GM13976 (cell line): ENCODE measurements around the gene FYTTD1.
"Not testable (repeated sequence)": the region's sequence is repeated elsewhere in the genome, so short reads cannot be mapped to it uniquely, and the experiment has no call there.

Experiments
- DNase-seq: peaks from one replicate; pipeline ENCODE4 v3.0.0; 2012; ENCODE audit warnings: low spot score
- in situ Hi-C: fragments of 300-500 bp; cut with MboI; formaldehyde crosslinking; loops from one replicate; pipeline ENCODE4 v1.12.0; 2022; ENCODE audit warnings: low sequenced_read_pairs, mixed read lengths, inconsistent platforms; ENCODE audit not compliant: unreplicated experiment
- TF ChIP-seq, protein P1 (sequence below): IDR thresholded peaks from 2 replicates; pipeline ENCODE4 v1.5.1; 2012; ENCODE audit warnings: borderline replicate concordance, mild to moderate bottlenecking; ENCODE audit not compliant: insufficient read depth; ENCODE audit errors: extremely low read depth, missing control alignments, control extremely low read depth

The FYTTD1 gene

DNA sequence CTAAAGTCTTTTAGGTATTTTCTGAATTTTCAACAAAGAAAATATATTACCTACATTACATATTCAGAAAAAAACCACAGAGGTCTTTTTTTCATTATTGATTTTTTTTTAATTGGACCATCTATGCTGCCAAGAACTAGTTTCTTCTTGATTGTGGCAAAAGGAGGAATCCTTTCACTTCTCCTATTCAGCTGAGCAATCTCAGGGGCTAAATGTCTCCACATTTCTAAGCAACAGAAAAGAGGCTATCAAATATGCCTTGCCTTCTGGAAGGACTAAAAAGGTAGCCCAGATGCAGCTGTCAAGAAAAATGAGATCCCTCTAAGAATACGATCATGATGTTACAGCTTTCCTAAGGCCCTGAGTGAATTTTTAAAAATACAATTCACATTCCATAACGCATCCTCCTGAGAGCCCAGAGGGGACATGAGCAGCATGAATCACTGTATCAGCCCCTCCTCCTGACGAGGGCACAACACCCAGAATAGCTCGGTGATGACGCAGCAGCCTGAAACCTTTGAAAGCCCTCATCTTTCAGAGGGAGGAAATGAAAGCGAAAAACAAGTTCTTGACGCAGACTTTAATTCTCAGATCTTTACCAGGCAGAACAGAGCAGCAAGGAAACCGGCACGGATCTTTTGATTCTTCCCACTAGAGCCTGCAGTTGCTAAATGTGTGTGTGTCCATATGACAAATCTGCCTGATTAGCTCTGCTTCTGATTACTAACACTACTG lies 37.5 kb upstream of the FYTTD1 start:
- DNase-seq = peak; percentile 77
- in situ Hi-C loops = no loop called here
- TF ChIP-seq, protein P1, sequence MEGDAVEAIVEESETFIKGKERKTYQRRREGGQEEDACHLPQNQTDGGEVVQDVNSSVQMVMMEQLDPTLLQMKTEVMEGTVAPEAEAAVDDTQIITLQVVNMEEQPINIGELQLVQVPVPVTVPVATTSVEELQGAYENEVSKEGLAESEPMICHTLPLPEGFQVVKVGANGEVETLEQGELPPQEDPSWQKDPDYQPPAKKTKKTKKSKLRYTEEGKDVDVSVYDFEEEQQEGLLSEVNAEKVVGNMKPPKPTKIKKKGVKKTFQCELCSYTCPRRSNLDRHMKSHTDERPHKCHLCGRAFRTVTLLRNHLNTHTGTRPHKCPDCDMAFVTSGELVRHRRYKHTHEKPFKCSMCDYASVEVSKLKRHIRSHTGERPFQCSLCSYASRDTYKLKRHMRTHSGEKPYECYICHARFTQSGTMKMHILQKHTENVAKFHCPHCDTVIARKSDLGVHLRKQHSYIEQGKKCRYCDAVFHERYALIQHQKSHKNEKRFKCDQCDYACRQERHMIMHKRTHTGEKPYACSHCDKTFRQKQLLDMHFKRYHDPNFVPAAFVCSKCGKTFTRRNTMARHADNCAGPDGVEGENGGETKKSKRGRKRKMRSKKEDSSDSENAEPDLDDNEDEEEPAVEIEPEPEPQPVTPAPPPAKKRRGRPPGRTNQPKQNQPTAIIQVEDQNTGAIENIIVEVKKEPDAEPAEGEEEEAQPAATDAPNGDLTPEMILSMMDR = no peak

DNA sequence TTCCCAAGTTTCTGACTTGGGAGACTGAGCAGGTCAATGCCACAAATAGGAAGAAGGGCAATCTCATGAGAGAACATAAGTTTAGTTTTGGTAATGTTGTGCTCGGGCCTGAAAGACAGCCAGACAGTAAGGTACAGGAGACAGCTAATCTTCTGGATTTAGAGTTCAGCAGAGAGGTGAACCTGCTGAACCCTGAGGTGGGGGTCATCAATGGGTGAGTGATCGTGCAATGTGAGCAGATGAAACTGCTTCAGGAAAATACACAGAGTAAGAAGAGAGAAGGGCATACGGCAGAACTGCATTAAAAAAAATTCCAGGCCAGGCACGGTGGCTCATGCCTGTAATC lies 36.2 kb upstream of the FYTTD1 start:
- TF ChIP-seq, protein P1 = no peak
- in situ Hi-C loops = no loop called here
- DNase-seq = no peak

DNA sequence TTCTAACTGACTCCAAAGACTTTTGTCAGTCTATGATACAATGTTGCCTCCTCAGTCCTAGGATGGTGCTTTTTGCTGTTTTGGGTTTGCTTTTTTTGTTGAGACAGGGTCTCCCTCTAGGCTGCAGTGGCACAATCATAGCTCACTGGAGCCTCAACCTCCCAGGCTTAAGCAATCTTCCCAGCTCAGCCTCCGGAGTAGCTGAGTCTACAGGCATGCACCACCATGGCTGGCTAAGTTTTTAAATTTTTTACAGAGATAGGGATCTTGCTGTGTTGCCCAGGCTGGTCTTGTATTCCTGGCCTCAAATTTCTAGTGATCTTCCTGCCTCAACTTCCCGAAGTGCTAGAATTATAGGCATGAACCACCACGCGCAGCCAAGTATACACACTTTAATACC lies 35.4 kb upstream of the FYTTD1 start:
- TF ChIP-seq, protein P1 = no peak
- in situ Hi-C loops = no loop called here
- no peak for DNase-seq

DNA sequence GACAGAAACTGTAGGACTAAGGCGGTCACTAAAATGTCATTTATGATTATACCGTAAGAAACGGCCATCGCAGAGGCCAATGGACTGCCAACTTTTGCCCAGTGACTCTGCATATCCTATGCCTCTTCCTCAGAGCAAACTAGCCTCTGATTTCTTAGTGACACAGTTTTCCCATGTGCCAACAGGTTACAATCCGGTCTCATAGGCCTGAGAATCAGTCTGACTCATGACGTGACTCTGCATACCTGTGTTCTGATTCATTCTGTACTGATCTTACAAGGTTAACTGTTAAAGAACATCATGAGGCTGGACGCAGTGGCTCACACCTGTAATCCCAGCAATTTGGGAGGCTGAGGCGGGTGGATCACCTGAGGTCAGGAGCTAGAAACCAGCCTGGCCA lies 30.8 kb upstream of the FYTTD1 start:
- in situ Hi-C loops = no loop called here
- DNase-seq = no peak
- TF ChIP-seq, protein P1 = no peak

DNA sequence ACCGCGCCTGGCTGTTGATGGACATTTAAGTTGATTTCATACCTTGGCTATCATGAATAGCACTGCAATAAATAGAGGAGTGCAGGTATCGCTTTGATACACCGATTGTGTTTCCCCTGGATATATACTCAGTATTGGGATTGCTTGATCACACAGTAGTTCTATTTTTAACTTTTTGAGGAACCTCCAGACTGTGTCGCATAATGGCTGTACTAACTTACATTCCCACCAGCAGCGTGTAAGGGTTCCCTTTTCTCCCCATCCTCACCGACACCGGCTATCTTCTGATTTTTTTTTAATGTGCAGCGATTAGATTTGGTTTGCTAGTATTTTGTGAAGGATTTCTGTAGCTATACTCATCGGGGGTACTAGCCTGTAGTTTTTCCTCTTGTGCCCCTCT lies 29.0 kb upstream of the FYTTD1 start:
- in situ Hi-C loops = no loop called here
- no peak for DNase-seq
- TF ChIP-seq, protein P1 = no peak

DNA sequence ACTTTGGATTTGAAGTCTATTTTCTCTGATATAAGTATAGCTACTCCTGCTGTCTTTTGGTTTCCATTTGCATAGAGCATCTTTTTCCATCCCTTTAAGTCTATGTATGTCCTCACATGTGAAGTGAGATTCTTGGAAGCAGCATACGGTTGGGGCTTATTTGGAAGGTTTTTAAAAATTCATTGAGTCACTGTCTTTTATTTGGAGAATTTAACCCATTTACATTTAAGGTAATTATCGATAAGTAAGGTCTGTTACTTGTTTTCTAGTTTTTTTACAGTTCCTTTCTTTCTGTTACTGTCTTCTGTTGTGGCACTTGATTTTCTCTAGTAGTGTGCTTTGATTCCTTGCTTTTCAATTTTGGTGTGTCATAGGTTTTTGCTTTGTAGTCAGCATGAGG lies 26.9 kb upstream of the FYTTD1 start:
- DNase-seq = no peak
- in situ Hi-C loops = no loop called here
- TF ChIP-seq, protein P1 = no peak

DNA sequence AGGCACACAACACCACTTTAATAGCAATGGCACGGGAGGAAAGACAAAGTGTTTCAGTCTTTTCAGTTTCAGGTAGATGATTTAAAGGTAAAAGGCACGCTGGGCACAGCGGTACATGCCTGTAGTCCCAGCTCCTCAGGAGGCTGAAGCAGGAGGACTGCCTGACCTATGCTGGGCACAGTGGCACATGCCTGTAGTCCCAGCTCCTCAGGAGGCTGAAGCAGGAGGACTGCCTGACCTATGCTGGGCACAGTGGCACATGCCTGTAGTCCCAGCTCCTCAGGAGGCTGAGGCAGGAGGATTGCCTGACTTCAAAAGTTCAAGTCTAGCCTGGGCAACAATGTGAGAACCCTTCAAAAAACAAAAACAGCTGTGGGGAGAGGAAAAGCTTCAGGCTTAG lies 21.8 kb upstream of the FYTTD1 start:
- DNase-seq, in situ Hi-C loops: not testable (repeated sequence)
